ENCODE measurements around the gene NELL1. TPM values are rescaled to one million over a fixed set of nuclear protein-coding genes. Genes with fewer than 3 reads are reported as not detected.

NELL1 gene
- total and polyA plus RNA-seq, 3 experiments from 2014 or later, result not detected

- CTCF ChIA-PET, result no interaction called here
- Mint-ChIP-seq H3K9me3 (peaks cover 7 to 18% (median 13%) of the 10 kb centered on the region in 5 donors), H3K4me1 (no peaks in the 10 kb centered on the region), H3K27me3 (no peaks in the 10 kb centered on the region), H3K27ac (no peak overlapping the region), H3K4me3 (no peak overlapping the region), H3K36me3 (no peaks in the 10 kb centered on the region)
- no peaks in the 10 kb centered on the region for H3K9me3 ChIP-seq (ENCODE audit: low read length)
- no peaks in the 10 kb centered on the region for H3K4me1 ChIP-seq (ENCODE audit: insufficient read depth, low read length)
- no peak overlapping the region for H3K27ac ChIP-seq (ENCODE audit: low read depth, low read length)
- POLR2A ChIA-PET, result no interaction called here
- no peak for DNase-seq
- no peaks in the 10 kb centered on the region for H3K27me3 ChIP-seq (ENCODE audit: insufficient read depth, low read length, poor library complexity, severe bottlenecking)
- H3K4me3 ChIP-seq (ENCODE audit: low read length), result no peak overlapping the region
- no peaks in the 10 kb centered on the region for H3K36me3 ChIP-seq (ENCODE audit: insufficient read depth, low read length)
These were observed 823.5 kb downstream of the NELL1 start for GRCh38 chr11:21492931-21493330.

GRCh38 chr11:21494946-21495345 lies 825.6 kb downstream of the NELL1 start:
- H3K9me3 ChIP-seq (ENCODE audit: low read length), result no peaks in the 10 kb centered on the region
- H3K27me3 Mint-ChIP-seq, result no peaks in the 10 kb centered on the region
- H3K4me1 Mint-ChIP-seq, result no peaks in the 10 kb centered on the region
- H3K36me3 Mint-ChIP-seq, result no peaks in the 10 kb centered on the region
- no peaks in the 10 kb centered on the region for H3K27me3 ChIP-seq (ENCODE audit: insufficient read depth, low read length, poor library complexity, severe bottlenecking)
- ChIA-PET POLR2A (no interaction called here), CTCF (no interaction called here)
- no peak overlapping the region for H3K4me3 ChIP-seq (ENCODE audit: low read length)
- H3K9me3 Mint-ChIP-seq, result peaks cover 3 to 8% (median 5%) of the 10 kb centered on the region in 5 donors
- no peak overlapping the region for H3K27ac Mint-ChIP-seq
- H3K4me3 Mint-ChIP-seq, result no peak overlapping the region
- no peaks in the 10 kb centered on the region for H3K36me3 ChIP-seq (ENCODE audit: insufficient read depth, low read length)
- H3K27ac ChIP-seq (ENCODE audit: low read depth, low read length), result no peak overlapping the region
- no peaks in the 10 kb centered on the region for H3K4me1 ChIP-seq (ENCODE audit: insufficient read depth, low read length)
- DNase-seq, result no peak

- POLR2A ChIA-PET, result no interaction called here
- Mint-ChIP-seq H3K27me3 (no peaks in the 10 kb centered on the region), H3K9me3 (peaks cover 3 to 6% (median 5%) of the 10 kb centered on the region in 5 donors), H3K4me3 (no peak overlapping the region), H3K27ac (no peak overlapping the region), H3K36me3 (no peaks in the 10 kb centered on the region), H3K4me1 (no peaks in the 10 kb centered on the region)
- CTCF ChIA-PET, result interaction anchor here (0.7 kb wide), 1 partner anchor 85 kb away, joined by 3 read pairs; no protein-coding TSS in a partner anchor
- Histone ChIP-seq H3K36me3 (ENCODE audit: insufficient read depth, low read length) (no peaks in the 10 kb centered on the region), H3K4me1 (ENCODE audit: insufficient read depth, low read length) (no peaks in the 10 kb centered on the region), H3K9me3 (ENCODE audit: low read length) (no peaks in the 10 kb centered on the region), H3K27ac (ENCODE audit: low read depth, low read length) (no peak overlapping the region), H3K4me3 (ENCODE audit: low read length) (no peak overlapping the region), H3K27me3 (ENCODE audit: insufficient read depth, low read length, poor library complexity, severe bottlenecking) (no peaks in the 10 kb centered on the region)
- DNase-seq, result no peak
These were observed 826.5 kb downstream of the NELL1 start for GRCh38 chr11:21495879-21496278.

- Mint-ChIP-seq H3K27ac (no peak overlapping the region), H3K4me1 (no peaks in the 10 kb centered on the region), H3K9me3 (peaks cover 2 to 9% (median 3%) of the 10 kb centered on the region in 5 donors), H3K36me3 (no peaks in the 10 kb centered on the region), H3K27me3 (no peaks in the 10 kb centered on the region), H3K4me3 (no peak overlapping the region)
- CTCF ChIA-PET, result no interaction called here
- no peaks in the 10 kb centered on the region for H3K4me1 ChIP-seq (ENCODE audit: insufficient read depth, low read length)
- no peak for DNase-seq
- H3K27ac ChIP-seq (ENCODE audit: low read depth, low read length), result no peak overlapping the region
- no peaks in the 10 kb centered on the region for H3K9me3 ChIP-seq (ENCODE audit: low read length)
- H3K27me3 ChIP-seq (ENCODE audit: insufficient read depth, low read length, poor library complexity, severe bottlenecking), result no peaks in the 10 kb centered on the region
- no peak overlapping the region for H3K4me3 ChIP-seq (ENCODE audit: low read length)
- no peaks in the 10 kb centered on the region for H3K36me3 ChIP-seq (ENCODE audit: insufficient read depth, low read length)
- POLR2A ChIA-PET, result no interaction called here
These were observed 831.9 kb downstream of the NELL1 start for GRCh38 chr11:21501245-21501644.

GRCh38 chr11:21505070-21505469 lies 835.7 kb downstream of the NELL1 start:
- no peak overlapping the region for H3K4me3 Mint-ChIP-seq
- Histone ChIP-seq H3K4me1 (ENCODE audit: insufficient read depth, low read length) (no peaks in the 10 kb centered on the region), H3K9me3 (ENCODE audit: low read length) (no peaks in the 10 kb centered on the region), H3K27me3 (ENCODE audit: insufficient read depth, low read length, poor library complexity, severe bottlenecking) (no peaks in the 10 kb centered on the region), H3K27ac (ENCODE audit: low read depth, low read length) (no peak overlapping the region), H3K36me3 (ENCODE audit: insufficient read depth, low read length) (no peaks in the 10 kb centered on the region), H3K4me3 (ENCODE audit: low read length) (no peak overlapping the region)
- no peaks in the 10 kb centered on the region for H3K27me3 Mint-ChIP-seq
- ChIA-PET CTCF (no interaction called here), POLR2A (no interaction called here)
- no peaks in the 10 kb centered on the region for H3K4me1 Mint-ChIP-seq
- peaks cover 0 to 5% (median 2%) of the 10 kb centered on the region in 5 donors for H3K9me3 Mint-ChIP-seq
- no peak for DNase-seq
- no peak overlapping the region for H3K27ac Mint-ChIP-seq
- H3K36me3 Mint-ChIP-seq, result no peaks in the 10 kb centered on the region

GRCh38 chr11:21511835-21512440 lies 842.6 kb downstream of the NELL1 start:
- Mint-ChIP-seq H3K27ac (no peak overlapping the region), H3K27me3 (no peaks in the 10 kb centered on the region), H3K9me3 (peaks cover 0 to 2% (median 0%) of the 10 kb centered on the region in 5 donors), H3K36me3 (no peaks in the 10 kb centered on the region), H3K4me3 (no peak overlapping the region), H3K4me1 (no peaks in the 10 kb centered on the region)
- ChIA-PET CTCF (no interaction called here), POLR2A (no interaction called here)
- H3K9me3 ChIP-seq (ENCODE audit: low read length), result peaks cover 4% of the 10 kb centered on the region
- no peak overlapping the region for H3K27ac ChIP-seq (ENCODE audit: low read depth, low read length)
- H3K4me1 ChIP-seq (ENCODE audit: insufficient read depth, low read length), result no peaks in the 10 kb centered on the region
- H3K36me3 ChIP-seq (ENCODE audit: insufficient read depth, low read length), result no peaks in the 10 kb centered on the region
- no peaks in the 10 kb centered on the region for H3K27me3 ChIP-seq (ENCODE audit: insufficient read depth, low read length, poor library complexity, severe bottlenecking)
- no peak overlapping the region for H3K4me3 ChIP-seq (ENCODE audit: low read length)
- DNase-seq, result no peak

GRCh38 chr11:21514316-21514715 lies 844.9 kb downstream of the NELL1 start:
- DNase-seq, result no peak
- no peak overlapping the region for H3K4me3 Mint-ChIP-seq
- CTCF ChIA-PET, result no interaction called here
- no peaks in the 10 kb centered on the region for H3K27me3 ChIP-seq (ENCODE audit: insufficient read depth, low read length, poor library complexity, severe bottlenecking)
- H3K36me3 ChIP-seq (ENCODE audit: insufficient read depth, low read length), result no peaks in the 10 kb centered on the region
- H3K36me3 Mint-ChIP-seq, result no peaks in the 10 kb centered on the region
- no peaks in the 10 kb centered on the region for H3K27me3 Mint-ChIP-seq
- no peak overlapping the region for H3K27ac ChIP-seq (ENCODE audit: low read depth, low read length)
- no peaks in the 10 kb centered on the region for H3K4me1 Mint-ChIP-seq
- no peak overlapping the region for H3K27ac Mint-ChIP-seq
- POLR2A ChIA-PET, result no interaction called here
- H3K4me3 ChIP-seq (ENCODE audit: low read length), result no peak overlapping the region
- peaks cover 0 to 3% (median under 1%) of the 10 kb centered on the region in 5 donors for H3K9me3 Mint-ChIP-seq
- no peaks in the 10 kb centered on the region for H3K4me1 ChIP-seq (ENCODE audit: insufficient read depth, low read length)
- H3K9me3 ChIP-seq (ENCODE audit: low read length), result peaks cover 4% of the 10 kb centered on the region

- ChIA-PET POLR2A (no interaction called here), CTCF (no interaction called here)
- Histone ChIP-seq H3K27ac (ENCODE audit: low read depth, low read length) (no peak overlapping the region), H3K27me3 (ENCODE audit: insufficient read depth, low read length, poor library complexity, severe bottlenecking) (no peaks in the 10 kb centered on the region), H3K4me3 (ENCODE audit: low read length) (no peak overlapping the region), H3K4me1 (ENCODE audit: insufficient read depth, low read length) (no peaks in the 10 kb centered on the region), H3K9me3 (ENCODE audit: low read length) (no peaks in the 10 kb centered on the region), H3K36me3 (ENCODE audit: insufficient read depth, low read length) (no peaks in the 10 kb centered on the region)
- Mint-ChIP-seq H3K36me3 (no peaks in the 10 kb centered on the region), H3K4me3 (no peak overlapping the region), H3K27ac (no peak overlapping the region), H3K9me3 (peaks cover 7 to 18% (median 9%) of the 10 kb centered on the region in 5 donors), H3K4me1 (no peaks in the 10 kb centered on the region), H3K27me3 (no peaks in the 10 kb centered on the region)
- DNase-seq, result no peak
These were observed 850.9 kb downstream of the NELL1 start for GRCh38 chr11:21520244-21520643.

GRCh38 chr11:21529187-21529586 lies 859.8 kb downstream of the NELL1 start:
- Mint-ChIP-seq H3K4me1 (no peaks in the 10 kb centered on the region), H3K36me3 (no peaks in the 10 kb centered on the region), H3K9me3 (peaks cover 2 to 12% (median 8%) of the 10 kb centered on the region in 5 donors), H3K4me3 (no peak overlapping the region), H3K27ac (no peak overlapping the region), H3K27me3 (no peaks in the 10 kb centered on the region)
- Histone ChIP-seq H3K4me3 (ENCODE audit: low read length) (no peak overlapping the region), H3K27ac (ENCODE audit: low read depth, low read length) (no peak overlapping the region), H3K27me3 (ENCODE audit: insufficient read depth, low read length, poor library complexity, severe bottlenecking) (no peaks in the 10 kb centered on the region), H3K9me3 (ENCODE audit: low read length) (no peaks in the 10 kb centered on the region), H3K4me1 (ENCODE audit: insufficient read depth, low read length) (no peaks in the 10 kb centered on the region), H3K36me3 (ENCODE audit: insufficient read depth, low read length) (no peaks in the 10 kb centered on the region)
- ChIA-PET CTCF (no interaction called here), POLR2A (no interaction called here)
- no peak for DNase-seq

All from CD8-positive, alpha-beta memory T cell (primary cell).